CD14-positive monocyte (primary cell): Measurements from ENCODE around the gene LYVE1. TPM values are rescaled to one million over a fixed set of nuclear protein-coding genes. Genes with fewer than 3 reads are reported as not detected.
"Not testable (repeated sequence)": the region's sequence is repeated elsewhere in the genome, so short reads cannot be mapped to it uniquely, and the experiment has no call there.

Experiments used
- DNase-seq, 3 donors: peaks; one replicate each; pipeline ENCODE4 v3.0.0-alpha.2; 2011 to 2022
- H2AFZ ChIP-seq: 2 replicates; pipeline ENCODE4 v1.6.0; 2012; ENCODE audit warnings: mild to moderate bottlenecking, low read depth, low read length, inconsistent platforms; ENCODE audit not compliant: insufficient read depth, poor library complexity, severe bottlenecking
- H3K27ac ChIP-seq, 2 donors: 1 replicate in 1 of 2; 2 replicates in 1 of 2; pipeline ENCODE4 v1.5.1; 2012 to 2013; ENCODE audit warnings: low read length in 2 of 2, control low read depth in 1 of 2, inconsistent platforms in 1 of 2, low read depth in 1 of 2, mild to moderate bottlenecking in 1 of 2
- H3K27me3 ChIP-seq, 2 donors: one replicate each; pipeline versions ENCODE4 v1.6.0 to v1.6.1; 2011 to 2013; ENCODE audit warnings: low read length in 2 of 2; ENCODE audit not compliant: control insufficient read depth in 2 of 2, insufficient read depth in 2 of 2
- H3K36me3 ChIP-seq, 2 donors: replicated peaks in 1 of 2; 1 replicate in 1 of 2; 2 replicates in 1 of 2; pipeline versions ENCODE4 v1.5.1 to v1.6.1; 2012 to 2013; ENCODE audit warnings: low read length in 2 of 2, control low read depth in 1 of 2, inconsistent platforms in 1 of 2, mild to moderate bottlenecking in 1 of 2; ENCODE audit not compliant: insufficient read depth in 2 of 2, control insufficient read depth in 1 of 2
- H3K4me1 ChIP-seq, 2 donors: 1 replicate in 1 of 2; 2 replicates in 1 of 2; pipeline versions ENCODE4 v1.5.1 to v1.6.1; 2012 to 2013; ENCODE audit warnings: low read length in 2 of 2, control low read depth in 1 of 2, inconsistent platforms in 1 of 2, mild to moderate bottlenecking in 1 of 2, moderate library complexity in 1 of 2; ENCODE audit not compliant: insufficient read depth in 2 of 2, control insufficient read depth in 1 of 2
- H3K4me2 ChIP-seq: replicated peaks from 2 replicates; pipeline ENCODE3; 2012; ENCODE audit warnings: low read length, moderate library complexity, mild to moderate bottlenecking; ENCODE audit not compliant: poor library complexity, severe bottlenecking; ENCODE audit errors: extremely low read depth
- H3K4me3 ChIP-seq, 3 experiments: fragments of 200-600 bp in 1 of 3; sonication (generic) in 1 of 3; replicated peaks in 1 of 3; 1 replicate in 2 of 3; 2 replicates in 1 of 3; pipeline ENCODE4 v1.5.1; 2011 to 2013; ENCODE audit warnings: low read length in 3 of 3, mild to moderate bottlenecking in 3 of 3, control low read depth in 2 of 3, low read depth in 2 of 3, inconsistent platforms in 1 of 3, moderate library complexity in 1 of 3
- H3K79me2 ChIP-seq: 2 replicates; pipeline ENCODE4 v1.6.0; 2012; ENCODE audit warnings: mild to moderate bottlenecking, control low read depth, inconsistent platforms, low read length, moderate library complexity; ENCODE audit not compliant: insufficient read depth
- H3K9ac ChIP-seq: 2 replicates; pipeline ENCODE4 v1.6.0; 2017; ENCODE audit warnings: low read length, mild to moderate bottlenecking; ENCODE audit not compliant: insufficient read depth, poor library complexity, severe bottlenecking
- H3K9me3 ChIP-seq, 2 donors: replicated peaks in 1 of 2; 1 replicate in 1 of 2; 2 replicates in 1 of 2; pipeline versions ENCODE4 v1.5.1 to v1.6.1; 2012 to 2013; ENCODE audit warnings: low read length in 2 of 2, control low read depth in 1 of 2; ENCODE audit not compliant: control insufficient read depth in 1 of 2, insufficient read depth in 1 of 2
- H4K20me1 ChIP-seq: 2 replicates; pipeline ENCODE4 v1.6.0; 2012; ENCODE audit warnings: mild to moderate bottlenecking, low read length, control low read depth, moderate library complexity; ENCODE audit not compliant: insufficient read depth
- H3K27ac Mint-ChIP-seq, 7 donors: one replicate each; pipeline ENCODE4 v1.8.0; 2020; ENCODE audit warnings: mild to moderate bottlenecking in 7 of 7, mixed read lengths in 7 of 7, moderate library complexity in 6 of 7, inconsistent platforms in 2 of 7
- H3K27me3 Mint-ChIP-seq, 3 donors: one replicate each; pipeline ENCODE4 v1.8.0; 2021 to 2022; ENCODE audit warnings: low read depth in 3 of 3, mild to moderate bottlenecking in 3 of 3, mixed read lengths in 3 of 3, moderate library complexity in 3 of 3, inconsistent platforms in 1 of 3
- H3K36me3 Mint-ChIP-seq, 2 donors: one replicate each; pipeline ENCODE4 v1.8.0; 2020; ENCODE audit warnings: mixed read lengths in 2 of 2, inconsistent platforms in 1 of 2, mild to moderate bottlenecking in 1 of 2
- H3K4me1 Mint-ChIP-seq: one replicate; pipeline ENCODE4 v1.8.0; 2020; ENCODE audit warnings: mild to moderate bottlenecking, mixed read lengths
- H3K4me3 Mint-ChIP-seq, 2 donors: one replicate each; pipeline ENCODE4 v1.8.0; 2020; ENCODE audit warnings: mild to moderate bottlenecking in 2 of 2, mixed read lengths in 2 of 2, moderate library complexity in 1 of 2
- H3K9me3 Mint-ChIP-seq, 7 donors: one replicate each; pipeline ENCODE4 v1.8.0; 2020 to 2022; ENCODE audit warnings: mixed read lengths in 7 of 7, mild to moderate bottlenecking in 6 of 7, moderate library complexity in 6 of 7, inconsistent platforms in 2 of 7
- WGBS: methylation state at CpG from one replicate; pipeline ENCODE4 v1.1.5; 2013; ENCODE audit warnings: missing lambda C conversion rate; ENCODE audit not compliant: insufficient coverage; 5-methylcytosine and 5-hydroxymethylcytosine counted together
- intact Hi-C, 2 donors: fragments of 100-400 bp; cut with micrococcal nuclease; formaldehyde crosslinking; loops; one replicate each; pipeline versions ENCODE4 v1.15.0 to v1.15.1; 2023
- polyA plus RNA-seq, 3 donors: library from polyadenylated mRNA; depleted of rRNA in 1 of 3; unstranded in 2 of 3; stranded (reverse) in 1 of 3; fragments of 300-500 nt in 2 of 3; fragments of >200 nt in 1 of 3; fragmentation: Illumina TruSeq in 2 of 3; gene quantifications; 1 replicate in 2 of 3; 2 replicates in 1 of 3; pipeline ENCODE4 v1.2.3, GENCODE V29; 2012 to 2021
- TF ChIP-seq, protein P1 (sequence below): fragments of 200-600 bp; IDR thresholded peaks from one replicate; pipeline ENCODE4 v1.8.0; 2022; ENCODE audit warnings: antibody characterized with exemption, mild to moderate bottlenecking

The LYVE1 gene
- polyA plus RNA-seq, 3 donors, result 0.07 to 0.31 TPM; not detected in 1

DNA sequence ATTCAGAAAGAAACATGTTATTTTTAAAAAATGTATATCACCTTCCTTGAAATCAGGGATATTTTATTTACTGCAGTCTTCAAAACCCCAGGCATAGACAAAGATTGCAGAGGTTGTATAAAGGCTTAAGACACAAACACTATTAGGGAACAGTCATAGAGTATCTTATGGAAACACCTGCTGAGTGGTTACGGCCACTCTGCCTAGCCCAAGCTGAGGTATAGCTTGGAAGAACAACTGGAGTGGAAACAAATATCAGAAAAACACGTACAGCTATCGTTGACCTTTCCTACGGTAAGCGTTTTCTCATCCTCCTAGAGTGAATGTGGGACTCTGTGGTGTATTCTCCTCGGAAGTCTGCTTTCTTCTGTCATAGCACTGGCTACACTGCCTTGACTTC lies 30.4 kb upstream of the LYVE1 start:
- H3K27me3 Mint-ChIP-seq, result peaks cover 0 to 2% (median 1%) of the 10 kb centered on the region in 3 donors
- TF ChIP-seq, protein P1, sequence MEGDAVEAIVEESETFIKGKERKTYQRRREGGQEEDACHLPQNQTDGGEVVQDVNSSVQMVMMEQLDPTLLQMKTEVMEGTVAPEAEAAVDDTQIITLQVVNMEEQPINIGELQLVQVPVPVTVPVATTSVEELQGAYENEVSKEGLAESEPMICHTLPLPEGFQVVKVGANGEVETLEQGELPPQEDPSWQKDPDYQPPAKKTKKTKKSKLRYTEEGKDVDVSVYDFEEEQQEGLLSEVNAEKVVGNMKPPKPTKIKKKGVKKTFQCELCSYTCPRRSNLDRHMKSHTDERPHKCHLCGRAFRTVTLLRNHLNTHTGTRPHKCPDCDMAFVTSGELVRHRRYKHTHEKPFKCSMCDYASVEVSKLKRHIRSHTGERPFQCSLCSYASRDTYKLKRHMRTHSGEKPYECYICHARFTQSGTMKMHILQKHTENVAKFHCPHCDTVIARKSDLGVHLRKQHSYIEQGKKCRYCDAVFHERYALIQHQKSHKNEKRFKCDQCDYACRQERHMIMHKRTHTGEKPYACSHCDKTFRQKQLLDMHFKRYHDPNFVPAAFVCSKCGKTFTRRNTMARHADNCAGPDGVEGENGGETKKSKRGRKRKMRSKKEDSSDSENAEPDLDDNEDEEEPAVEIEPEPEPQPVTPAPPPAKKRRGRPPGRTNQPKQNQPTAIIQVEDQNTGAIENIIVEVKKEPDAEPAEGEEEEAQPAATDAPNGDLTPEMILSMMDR, result no peak
- no peaks in the 10 kb centered on the region for H3K36me3 ChIP-seq
- DNase-seq, result no peak
- H3K9me3 Mint-ChIP-seq, result peaks cover 0 to 4% (median 0%) of the 10 kb centered on the region in 7 donors
- no peaks in the 10 kb centered on the region for H3K79me2 ChIP-seq
- H3K4me3 Mint-ChIP-seq, result no peak overlapping the region
- no peaks in the 10 kb centered on the region for H3K9me3 ChIP-seq
- peak overlapping the region in 5 of 7 donors; percentile 48 to 89 (median 70) for H3K27ac Mint-ChIP-seq
- H3K4me3 ChIP-seq, result peak overlapping the region in 1 of 3 experiments; percentile 52
- intact Hi-C loops, result no loop called here
- H3K27ac ChIP-seq, result peak overlapping the region in 1 of 2 donors; percentile 79
- no peak overlapping the region for H3K4me2 ChIP-seq
- peaks cover 82% of the 10 kb centered on the region for H3K4me1 Mint-ChIP-seq
- H3K36me3 Mint-ChIP-seq, result peaks cover 20 to 23% of the 10 kb centered on the region in 2 donors
- no peaks in the 10 kb centered on the region for H3K27me3 ChIP-seq
- 94% methylated on average over 3 of the region's 6 CpGs for WGBS
- H3K9ac ChIP-seq, result no peak overlapping the region
- H3K4me1 ChIP-seq, result peaks cover 72 to 78% of the 10 kb centered on the region in 2 donors
- H4K20me1 ChIP-seq, result no peaks in the 10 kb centered on the region
- H2AFZ ChIP-seq, result no peak overlapping the region

DNA sequence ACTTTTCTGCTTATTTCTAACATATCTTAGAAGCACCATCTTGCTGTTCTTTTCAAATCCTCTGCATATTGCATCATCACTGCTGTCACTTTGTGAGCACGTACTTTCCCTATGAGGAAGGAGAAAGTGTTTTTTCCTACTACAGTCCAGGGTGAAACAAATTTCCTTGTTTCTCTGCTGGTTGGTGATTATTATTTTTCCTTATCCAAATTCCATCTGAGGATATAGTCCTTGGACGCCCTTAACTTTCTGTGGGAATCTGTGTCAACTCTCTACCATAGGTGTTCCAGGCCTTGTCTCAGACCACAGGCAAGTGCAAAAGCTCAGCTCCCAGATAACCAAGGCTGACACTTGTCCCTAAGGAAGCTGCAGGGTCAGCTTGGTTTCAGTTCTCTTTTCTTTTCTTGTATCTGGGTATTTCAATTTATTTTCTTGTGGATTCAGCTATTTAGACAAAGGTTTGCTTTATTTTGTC lies 29.4 kb upstream of the LYVE1 start:
- intact Hi-C loops, result no loop called here
- H3K27me3 ChIP-seq, result no peaks in the 10 kb centered on the region
- Mint-ChIP-seq H3K27ac (peak overlapping the region; percentile 89 to 97 (median 93)), H3K27me3 (peaks cover 0 to 2% (median 1%) of the 10 kb centered on the region in 3 donors), H3K4me3 (peak overlapping the region in 1 of 2 donors; percentile 64), H3K36me3 (peaks cover 22 to 26% of the 10 kb centered on the region in 2 donors), H3K9me3 (peaks cover 0 to 4% (median 0%) of the 10 kb centered on the region in 7 donors), H3K4me1 (peaks cover 81% of the 10 kb centered on the region)
- peak overlapping the region in 1 of 3 experiments; percentile 52 for H3K4me3 ChIP-seq
- no peaks in the 10 kb centered on the region for H3K36me3 ChIP-seq
- no peaks in the 10 kb centered on the region for H4K20me1 ChIP-seq
- peak overlapping the region; percentile 56 for H3K4me2 ChIP-seq
- no peak overlapping the region for H2AFZ ChIP-seq
- no peaks in the 10 kb centered on the region for H3K9me3 ChIP-seq
- peaks cover 69 to 75% of the 10 kb centered on the region in 2 donors for H3K4me1 ChIP-seq
- H3K27ac ChIP-seq, result peak overlapping the region; percentile 53 to 79
- H3K9ac ChIP-seq, result no peak overlapping the region
- TF ChIP-seq, protein P1, result no peak
- peak; percentile 42 to 80 (median 68) for DNase-seq
- no CpG with 5 or more reads among the region's 2 CpGs for WGBS
- H3K79me2 ChIP-seq, result no peaks in the 10 kb centered on the region

DNA sequence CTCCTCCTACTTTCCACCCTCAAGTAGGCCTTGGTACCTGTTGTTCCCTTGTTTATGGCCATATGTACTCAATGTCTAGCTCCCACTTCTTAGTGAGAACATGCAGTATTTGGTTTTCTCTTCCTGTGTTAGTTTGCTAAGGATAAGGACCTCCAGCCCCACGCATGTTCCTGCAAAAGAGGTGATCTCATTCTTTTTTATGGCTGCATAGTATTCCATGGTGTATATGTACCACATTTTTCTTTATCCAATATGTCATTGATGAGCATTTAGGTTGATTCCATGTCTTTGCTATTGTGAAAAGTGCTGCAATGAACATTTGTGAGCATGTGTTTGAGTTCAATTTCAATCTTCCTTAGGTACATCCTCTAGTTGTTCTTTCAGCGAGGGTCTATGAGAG lies 27.4 kb upstream of the LYVE1 start:
- intact Hi-C loops, H3K4me3 ChIP-seq, H3K4me2 ChIP-seq, DNase-seq, H3K27me3 Mint-ChIP-seq, H2AFZ ChIP-seq, H3K36me3 ChIP-seq, H3K79me2 ChIP-seq, H3K27me3 ChIP-seq, H4K20me1 ChIP-seq, H3K9me3 ChIP-seq, H3K9me3 Mint-ChIP-seq, H3K9ac ChIP-seq, H3K4me3 Mint-ChIP-seq: not testable (repeated sequence)
- peak overlapping the region in 1 of 7 donors; percentile 40 for H3K27ac Mint-ChIP-seq
- Histone ChIP-seq H3K27ac (peak overlapping the region in 1 of 2 donors; percentile 79), H3K4me1 (peaks cover 67 to 75% of the 10 kb centered on the region in 2 donors)
- no CpG with 5 or more reads among the region's 2 CpGs for WGBS
- peaks cover 18% of the 10 kb centered on the region in 2 donors for H3K36me3 Mint-ChIP-seq
- peaks cover 78% of the 10 kb centered on the region for H3K4me1 Mint-ChIP-seq
